ENCODE results near the gene AEBP1.
A peak's percentile ranks its signal among the peaks of the same experiment; 100 is the strongest.

Gene AEBP1

DNA sequence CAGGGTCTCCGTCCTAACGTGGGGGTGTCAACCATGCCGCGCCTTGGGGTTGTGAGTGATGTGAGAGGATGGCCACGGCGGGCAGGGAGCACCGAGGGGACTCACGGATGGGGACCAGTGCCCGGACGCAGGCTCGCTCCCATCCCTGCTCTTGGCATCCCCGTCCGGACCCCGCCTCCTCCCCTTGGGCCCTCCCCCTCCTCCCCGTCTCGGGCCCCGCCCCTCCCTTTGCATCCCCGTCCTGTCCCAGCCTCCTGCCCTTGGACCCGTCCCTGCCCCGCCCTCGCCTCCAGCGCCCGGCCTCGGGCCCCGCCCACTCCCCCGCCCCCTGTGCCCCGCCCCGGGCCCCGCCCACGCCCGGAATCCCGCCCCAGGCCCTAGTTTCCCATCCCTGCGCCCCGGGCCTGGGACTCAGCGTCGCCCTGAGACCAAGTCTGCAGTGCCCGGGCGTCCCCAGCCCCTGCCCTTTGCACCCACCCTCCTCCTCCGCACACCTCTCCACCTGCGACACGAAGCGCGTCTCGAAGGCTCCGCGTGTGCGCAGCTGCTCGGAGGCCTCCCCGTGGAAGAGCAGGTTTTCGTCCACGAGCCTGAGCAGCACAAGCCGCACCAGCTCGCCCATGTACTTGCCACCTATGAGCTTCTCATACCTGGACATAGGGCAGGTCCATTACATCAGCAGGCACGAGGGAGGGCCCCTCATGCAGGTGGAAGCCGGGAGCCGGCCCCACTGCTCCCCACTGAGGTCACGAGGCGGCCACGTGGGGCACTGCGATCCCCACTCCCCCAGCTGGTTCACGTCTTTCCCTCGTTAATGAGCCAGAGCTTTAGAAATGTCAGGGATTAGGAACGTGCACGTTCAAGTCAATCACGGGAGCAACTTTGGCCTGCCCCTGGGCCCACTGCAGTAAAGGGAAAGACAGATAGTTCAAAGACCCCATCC lies 42.1 kb downstream of the AEBP1 start:
- no peak overlapping the region for H3K27ac ChIP-seq
- TF ChIP-seq, protein P1, sequence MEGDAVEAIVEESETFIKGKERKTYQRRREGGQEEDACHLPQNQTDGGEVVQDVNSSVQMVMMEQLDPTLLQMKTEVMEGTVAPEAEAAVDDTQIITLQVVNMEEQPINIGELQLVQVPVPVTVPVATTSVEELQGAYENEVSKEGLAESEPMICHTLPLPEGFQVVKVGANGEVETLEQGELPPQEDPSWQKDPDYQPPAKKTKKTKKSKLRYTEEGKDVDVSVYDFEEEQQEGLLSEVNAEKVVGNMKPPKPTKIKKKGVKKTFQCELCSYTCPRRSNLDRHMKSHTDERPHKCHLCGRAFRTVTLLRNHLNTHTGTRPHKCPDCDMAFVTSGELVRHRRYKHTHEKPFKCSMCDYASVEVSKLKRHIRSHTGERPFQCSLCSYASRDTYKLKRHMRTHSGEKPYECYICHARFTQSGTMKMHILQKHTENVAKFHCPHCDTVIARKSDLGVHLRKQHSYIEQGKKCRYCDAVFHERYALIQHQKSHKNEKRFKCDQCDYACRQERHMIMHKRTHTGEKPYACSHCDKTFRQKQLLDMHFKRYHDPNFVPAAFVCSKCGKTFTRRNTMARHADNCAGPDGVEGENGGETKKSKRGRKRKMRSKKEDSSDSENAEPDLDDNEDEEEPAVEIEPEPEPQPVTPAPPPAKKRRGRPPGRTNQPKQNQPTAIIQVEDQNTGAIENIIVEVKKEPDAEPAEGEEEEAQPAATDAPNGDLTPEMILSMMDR (IDR thresholded peaks at IDR 0.05): no peak

GRCh38 chr7:44147026-44147991 lies 43.2 kb downstream of the AEBP1 start:
- H3K27ac ChIP-seq: no peak overlapping the region
- TF ChIP-seq, protein P1 (IDR thresholded peaks at IDR 0.05): no peak
- H3K9ac ChIP-seq: no peak overlapping the region
- peaks cover 14% of the 10 kb centered on the region for H3K4me1 ChIP-seq
- H3K79me2 ChIP-seq: no peaks in the 10 kb centered on the region
- H3K4me2 ChIP-seq (ENCODE audit: low read length): no peak overlapping the region
- H3K4me3 ChIP-seq (ENCODE audit: low read depth, low read length): no peak overlapping the region
- H3K36me3 ChIP-seq (ENCODE audit: control insufficient read depth, insufficient read depth, low read length): no peaks in the 10 kb centered on the region
- no peaks in the 10 kb centered on the region for H3K9me3 ChIP-seq (ENCODE audit: control insufficient read depth, low read length)
- H3K27me3 ChIP-seq (ENCODE audit: control insufficient read depth, insufficient read depth, low read length): no peaks in the 10 kb centered on the region
- H2AFZ ChIP-seq: no peak overlapping the region

More for the DNA sequence above, 42.1 kb downstream of the AEBP1 start:
- Histone ChIP-seq H2AFZ (peak overlapping the region; percentile 56), H3K27me3 (ENCODE audit: control insufficient read depth, insufficient read depth, low read length) (no peaks in the 10 kb centered on the region), H3K4me3 (ENCODE audit: low read depth, low read length) (no peak overlapping the region), H3K4me2 (ENCODE audit: low read length) (no peak overlapping the region), H3K36me3 (ENCODE audit: control insufficient read depth, insufficient read depth, low read length) (no peaks in the 10 kb centered on the region), H3K79me2 (no peaks in the 10 kb centered on the region), H3K9me3 (ENCODE audit: control insufficient read depth, low read length) (no peaks in the 10 kb centered on the region), H3K4me1 (peaks cover 14% of the 10 kb centered on the region), H3K9ac (no peak overlapping the region)

DNA sequence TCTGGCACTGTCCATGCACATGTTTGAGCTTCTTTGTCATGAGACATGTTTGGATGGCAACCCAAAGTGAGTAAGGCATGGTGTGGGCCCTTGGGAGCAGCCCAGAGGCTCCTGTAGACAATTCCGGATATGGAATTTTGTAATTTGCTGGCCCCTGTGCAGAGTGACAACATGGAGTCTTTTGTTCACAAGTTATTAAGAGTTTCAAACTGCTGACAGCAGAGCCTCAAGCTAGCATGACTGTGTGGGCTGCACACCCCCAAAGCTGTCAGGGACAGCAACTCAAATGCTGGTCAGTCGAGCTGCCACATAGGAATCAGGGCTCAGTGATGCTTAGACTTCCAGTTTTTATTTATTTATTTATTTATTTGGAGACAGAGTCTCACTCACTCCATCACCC lies 44.0 kb downstream of the AEBP1 start:
- no peak overlapping the region for H3K4me2 ChIP-seq (ENCODE audit: low read length)
- TF ChIP-seq, protein P1 (IDR thresholded peaks at IDR 0.05): no peak
- no peak overlapping the region for H3K27ac ChIP-seq

DNA sequence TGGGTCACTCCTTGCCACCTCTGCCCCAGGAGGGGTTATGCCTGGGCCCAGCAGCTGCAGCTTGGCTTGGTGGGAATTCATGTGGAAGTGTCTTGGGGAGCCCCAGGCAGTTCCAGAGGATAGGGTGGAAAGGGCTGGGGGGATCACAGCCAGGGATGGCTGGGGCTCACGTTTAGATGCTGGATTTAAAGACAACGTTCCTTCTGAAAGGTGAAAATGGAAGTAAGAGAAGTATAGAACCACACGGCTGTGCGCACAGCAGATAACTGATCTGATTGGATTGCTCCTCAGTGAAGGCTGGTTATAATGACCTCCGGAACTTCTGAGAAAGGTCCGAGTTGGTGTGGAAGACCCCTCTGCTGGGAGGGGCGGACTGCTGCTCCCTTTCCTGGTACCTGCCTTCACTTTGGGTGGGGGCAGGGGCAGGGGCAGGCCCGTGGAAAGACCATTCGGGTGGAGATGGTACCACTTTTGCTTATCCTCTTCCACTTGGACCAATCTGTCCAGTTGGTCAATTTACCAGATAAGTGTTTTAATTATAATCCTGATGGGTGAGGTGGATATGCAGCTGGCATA lies 44.9 kb downstream of the AEBP1 start:
- no peaks in the 10 kb centered on the region for H3K9me3 ChIP-seq (ENCODE audit: control insufficient read depth, low read length)
- H2AFZ ChIP-seq: no peak overlapping the region
- H3K4me2 ChIP-seq (ENCODE audit: low read length): no peak overlapping the region
- H3K27me3 ChIP-seq (ENCODE audit: control insufficient read depth, insufficient read depth, low read length): no peaks in the 10 kb centered on the region
- no peaks in the 10 kb centered on the region for H3K79me2 ChIP-seq
- no peak overlapping the region for H3K9ac ChIP-seq
- TF ChIP-seq, protein P1 (IDR thresholded peaks at IDR 0.05): no peak
- H3K36me3 ChIP-seq (ENCODE audit: control insufficient read depth, insufficient read depth, low read length): no peaks in the 10 kb centered on the region
- no peak overlapping the region for H3K27ac ChIP-seq
- H3K4me3 ChIP-seq (ENCODE audit: low read depth, low read length): no peak overlapping the region
- H3K4me1 ChIP-seq: peaks cover 14% of the 10 kb centered on the region

More for the DNA sequence above, 44.0 kb downstream of the AEBP1 start:
- no peaks in the 10 kb centered on the region for H3K27me3 ChIP-seq (ENCODE audit: control insufficient read depth, insufficient read depth, low read length)
- H3K4me3 ChIP-seq (ENCODE audit: low read depth, low read length): no peak overlapping the region
- H2AFZ ChIP-seq: no peak overlapping the region
- peaks cover 14% of the 10 kb centered on the region for H3K4me1 ChIP-seq
- no peaks in the 10 kb centered on the region for H3K9me3 ChIP-seq (ENCODE audit: control insufficient read depth, low read length)
- H3K36me3 ChIP-seq (ENCODE audit: control insufficient read depth, insufficient read depth, low read length): no peaks in the 10 kb centered on the region
- no peaks in the 10 kb centered on the region for H3K79me2 ChIP-seq
- H3K9ac ChIP-seq: no peak overlapping the region

All from parathyroid adenoma (tissue), 2 donors.